ENCODE data around the gene PALLD.

The PALLD gene

GRCh38 chr4:168652755-168653154, 155.9 kb downstream of the PALLD start:
- no peak for DNase-seq

DNA sequence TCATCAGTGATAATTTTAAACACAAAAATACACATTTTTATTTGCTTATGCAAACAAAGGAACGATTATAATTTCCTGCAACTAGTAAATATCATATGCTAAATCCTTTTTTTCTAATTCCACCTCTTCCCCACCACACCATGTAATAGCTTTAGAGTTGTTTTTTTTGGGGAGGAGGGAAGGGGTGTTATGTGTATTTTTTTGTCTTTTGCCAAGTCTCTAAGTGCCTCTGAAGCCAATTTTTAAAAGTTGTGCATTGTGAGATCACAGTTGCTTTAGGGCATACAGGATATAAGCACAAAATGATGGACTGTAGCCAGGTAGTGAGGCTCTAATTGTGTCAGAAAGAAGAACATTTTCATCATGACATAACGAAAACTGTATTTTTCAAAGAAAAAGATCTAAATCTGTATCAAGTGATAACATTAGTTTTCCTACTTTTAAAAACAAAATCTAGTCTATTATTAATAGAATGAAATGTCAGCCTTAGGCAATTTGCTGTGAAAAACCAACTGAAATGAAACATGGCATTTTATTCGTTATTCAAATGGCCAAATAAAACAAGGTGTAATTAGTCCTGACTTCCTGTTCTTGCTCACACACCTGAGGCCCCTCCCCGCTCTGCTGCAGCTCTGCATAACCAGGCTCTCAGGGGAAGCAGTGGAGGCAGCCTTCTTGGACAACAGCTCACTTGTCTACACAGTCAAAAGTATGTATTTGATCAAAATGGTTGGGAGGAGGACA, 157.4 kb downstream of the PALLD start:
- no peak for DNase-seq

DNA sequence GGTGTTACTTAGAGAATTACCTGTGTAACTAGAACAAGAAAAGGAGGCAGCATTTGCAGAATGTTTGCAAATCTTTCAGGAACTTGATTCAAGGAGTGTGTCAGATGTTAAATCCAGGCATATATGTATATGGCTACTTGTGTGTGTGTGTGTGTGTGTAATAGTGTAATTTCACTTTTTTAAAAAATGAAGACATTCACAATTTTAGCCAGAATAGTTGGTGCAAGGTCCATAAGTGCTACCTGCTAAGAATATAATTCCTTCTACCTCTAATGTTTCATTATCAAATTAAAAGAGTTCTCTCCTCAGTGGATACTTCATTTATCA, 158.0 kb downstream of the PALLD start:
- DNase-seq, result no peak

DNA sequence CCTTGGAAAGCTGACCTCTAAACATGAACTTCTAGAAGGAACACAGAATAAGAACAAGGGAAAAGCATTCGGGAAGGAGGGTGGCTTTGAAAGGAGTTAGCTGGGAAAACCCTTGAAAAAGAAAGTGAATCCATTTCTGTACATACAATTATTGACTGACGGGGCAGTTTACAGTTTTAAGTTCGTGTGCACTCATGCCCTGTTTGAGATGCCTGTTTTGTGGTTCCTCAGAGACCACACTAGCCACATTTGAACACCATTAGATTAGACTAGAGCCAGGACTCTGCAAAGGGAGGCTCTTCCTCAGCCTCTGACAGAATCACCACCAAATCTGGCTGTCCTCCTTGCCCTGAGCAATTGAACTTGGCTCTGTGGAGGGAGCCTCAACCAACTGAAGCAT, 158.3 kb downstream of the PALLD start:
- DNase-seq, result no peak

- DNase-seq, result no peak
Measured at GRCh38 chr4:168656055-168656660, 159.3 kb downstream of the PALLD start.

DNA sequence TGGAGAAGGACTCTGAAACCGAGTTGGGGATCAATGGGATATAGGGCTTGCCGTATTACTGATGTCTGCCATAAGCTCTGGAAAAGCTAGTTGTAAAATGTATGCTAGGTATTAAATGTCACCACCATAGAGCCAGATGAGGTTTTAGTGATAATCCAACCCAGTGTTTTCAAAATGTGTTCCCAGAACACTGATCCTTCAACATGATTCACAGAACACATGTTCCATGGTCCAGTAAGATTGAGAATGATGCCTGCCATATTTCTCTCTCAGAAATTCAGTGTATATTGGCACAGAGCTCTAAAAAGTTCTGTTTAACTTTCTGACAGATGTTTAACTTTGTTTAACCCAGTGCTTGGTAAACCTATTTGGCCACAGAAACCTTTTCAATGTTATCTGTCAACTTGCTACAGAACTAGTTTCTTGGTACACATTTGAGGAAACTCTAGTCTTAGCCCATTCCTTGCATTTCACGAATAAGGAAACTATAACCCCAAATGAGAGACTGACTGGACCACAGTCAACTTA, 160.2 kb downstream of the PALLD start:
- no peak for DNase-seq

- DNase-seq, result no peak
Measured at GRCh38 chr4:168658751-168659150, 161.9 kb downstream of the PALLD start.

DNA sequence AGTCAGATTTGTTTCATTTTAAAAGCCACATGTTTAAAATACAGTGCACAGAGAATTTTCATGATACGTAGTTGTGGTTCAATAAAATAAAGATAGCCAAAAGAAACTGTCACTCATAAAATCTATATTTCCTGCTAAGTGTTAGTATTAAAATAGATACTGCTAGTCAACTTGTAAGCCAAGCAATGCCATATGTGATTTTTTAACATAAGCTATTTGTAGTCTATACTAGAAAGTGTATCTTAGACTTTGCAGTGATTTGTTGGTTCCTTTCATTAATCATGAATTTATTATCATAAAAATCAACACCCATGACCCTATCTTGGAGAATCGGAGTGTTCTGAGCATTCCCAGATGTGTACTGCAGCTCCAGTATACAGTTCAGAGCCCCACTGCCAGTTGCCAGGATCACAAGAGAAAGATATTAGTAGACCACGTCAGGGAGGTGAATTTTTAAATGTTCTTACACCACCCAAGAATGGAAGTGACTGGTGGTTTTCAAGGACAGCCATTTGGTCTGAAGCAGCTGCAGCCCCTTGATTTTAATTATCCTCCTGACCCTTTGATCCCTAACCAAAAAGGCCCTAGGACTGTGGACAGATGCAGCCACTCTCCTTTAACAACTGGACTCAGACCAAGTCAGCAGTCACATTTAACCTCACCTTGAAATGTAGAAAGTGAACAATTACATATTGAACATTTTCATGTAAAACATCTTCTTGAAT, 163.1 kb downstream of the PALLD start:
- no peak for DNase-seq

- DNase-seq, result no peak
Measured at GRCh38 chr4:168662297-168662984, 165.6 kb downstream of the PALLD start.

- DNase-seq, result no peak
Measured at GRCh38 chr4:168664242-168664891, 167.5 kb downstream of the PALLD start.

DNA sequence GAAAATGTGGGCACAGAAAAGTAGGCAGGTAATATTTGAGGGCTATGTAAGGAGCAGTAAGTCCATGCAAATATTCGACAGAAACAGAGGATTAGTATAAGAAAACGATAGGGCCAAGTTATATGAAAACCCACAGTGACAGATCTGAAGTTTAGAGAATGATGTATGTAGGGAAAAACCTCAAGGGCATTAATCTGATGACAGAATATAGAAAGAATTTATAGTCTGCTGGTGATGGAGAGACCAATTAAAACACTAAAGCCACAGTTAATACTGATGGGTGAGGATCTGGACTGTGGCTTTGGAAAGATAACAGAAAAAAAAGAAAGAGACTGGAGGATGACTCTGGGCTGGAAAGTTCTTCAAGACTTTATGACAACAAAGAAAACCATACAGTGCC, 169.7 kb downstream of the PALLD start:
- DNase-seq, result no peak

GRCh38 chr4:168667376-168667775, 170.5 kb downstream of the PALLD start:
- no peak for DNase-seq

- DNase-seq, result no peak
Measured at GRCh38 chr4:168667921-168668320, 171.1 kb downstream of the PALLD start.

DNA sequence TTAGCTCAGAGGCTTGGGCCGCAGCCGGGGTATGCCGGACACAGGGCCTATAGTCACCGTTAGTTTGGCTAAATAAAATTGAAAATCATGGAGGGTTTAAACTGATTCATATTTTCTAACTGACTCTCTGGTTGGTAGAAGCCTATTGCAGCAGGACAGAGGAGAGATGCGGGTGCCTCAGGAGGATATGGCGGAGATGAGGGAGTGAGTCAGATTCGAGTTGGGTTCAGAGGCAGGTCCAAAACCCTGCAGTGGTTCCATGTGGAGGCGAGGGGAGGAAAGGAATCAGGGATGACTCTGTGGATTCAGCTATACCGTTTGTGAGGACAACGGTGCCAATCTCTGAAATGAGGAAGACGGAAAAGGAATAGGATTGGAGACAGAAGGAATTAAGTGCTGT, 176.6 kb downstream of the PALLD start:
- DNase-seq, result no peak

DNA sequence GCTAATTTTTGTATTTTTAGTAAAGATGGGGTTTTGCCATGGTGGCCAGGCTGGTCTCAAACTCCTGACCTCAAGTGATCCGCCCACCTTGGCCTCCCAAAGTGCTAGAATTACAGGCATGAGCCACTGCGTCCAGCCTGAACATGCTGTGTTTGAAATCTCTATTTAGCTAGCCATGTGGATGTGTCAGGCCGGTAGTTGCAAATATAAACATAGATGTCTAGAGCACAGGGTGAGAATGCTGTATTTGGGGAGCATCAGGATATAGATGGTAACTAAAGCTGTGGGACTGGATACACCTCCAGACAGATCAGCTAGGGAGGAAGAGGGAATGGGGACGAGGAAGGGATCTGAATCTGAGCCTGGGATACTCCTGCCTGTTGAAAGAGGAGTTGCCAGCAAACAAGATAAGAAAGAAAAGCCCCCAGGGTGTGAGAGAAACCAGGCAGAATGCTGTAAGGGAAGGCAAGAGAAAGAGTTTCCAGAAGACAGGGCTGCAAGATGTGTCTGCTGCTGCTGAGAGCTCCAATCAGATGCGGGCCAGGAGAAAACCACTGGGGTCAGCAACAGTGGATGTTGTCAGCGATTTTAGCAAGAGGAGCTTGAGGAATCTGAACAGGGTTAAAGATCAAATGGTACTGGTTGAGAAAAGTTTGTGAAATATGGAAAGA, 177.4 kb downstream of the PALLD start:
- no peak for DNase-seq

DNA sequence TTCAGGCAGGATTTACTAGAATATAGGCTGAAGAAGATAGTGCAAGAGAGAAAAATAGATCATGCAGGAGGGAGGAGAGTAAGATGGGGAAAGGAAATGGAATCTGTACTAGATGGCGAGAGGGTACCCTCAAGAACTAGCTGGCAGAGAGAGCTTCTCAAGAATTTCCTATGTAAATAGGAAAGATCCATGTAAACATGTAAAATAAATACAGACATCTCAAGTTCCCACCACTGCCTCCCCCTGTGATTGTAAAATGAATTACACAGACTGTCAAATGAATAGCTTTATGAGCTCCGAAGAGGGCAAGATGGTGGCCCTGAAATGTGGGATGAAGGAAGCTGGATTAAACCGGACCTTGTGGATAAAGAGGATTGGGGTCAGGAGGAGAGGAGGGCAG, 178.0 kb downstream of the PALLD start:
- DNase-seq, result no peak

- no peak for DNase-seq
Measured at GRCh38 chr4:168677063-168677462, 180.2 kb downstream of the PALLD start.

DNA sequence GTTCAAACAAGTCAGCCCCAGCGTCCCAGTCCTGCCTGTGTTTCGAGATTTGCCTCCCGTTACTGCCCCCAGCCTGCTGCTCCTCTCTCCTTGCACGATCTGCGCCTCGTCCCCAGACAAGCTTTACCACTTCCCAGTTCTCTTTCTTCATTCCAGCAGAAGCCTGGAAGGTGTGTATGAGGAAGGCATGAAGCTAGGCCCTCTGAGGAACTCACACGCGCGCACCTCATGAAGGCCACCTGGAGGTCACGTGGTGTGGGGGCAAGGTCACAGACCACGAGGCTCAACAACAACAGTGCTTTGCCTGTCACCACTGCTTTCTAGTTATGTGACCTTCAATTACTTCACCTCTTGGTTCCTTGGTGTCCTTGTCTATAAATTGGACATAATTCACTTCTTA, 181.0 kb downstream of the PALLD start:
- no peak for DNase-seq

GRCh38 chr4:168678751-168679366, 182.0 kb downstream of the PALLD start:
- DNase-seq, result no peak

- no peak for DNase-seq
Measured at GRCh38 chr4:168679397-168679796, 182.5 kb downstream of the PALLD start.

GRCh38 chr4:168679819-168680218, 183.0 kb downstream of the PALLD start:
- DNase-seq, result no peak

All from stimulated activated CD4-positive, alpha-beta T cell treated with anti-CD3 and anti-CD28 coated beads, Interleukin-4, amount 100 ng/mL, for 1 hour (primary cell).